H9 (cell line): ENCODE results near the gene LBX2. TPM values are rescaled to one million over a fixed set of nuclear protein-coding genes. Genes with fewer than 3 reads are reported as not detected.

Experiments
- DNase-seq: peaks from one replicate; pipeline ENCODE4 v3.0.0-alpha.2; 2017
- H2AFZ ChIP-seq: one replicate; pipeline ENCODE4 v1.6.1; 2013; ENCODE audit warnings: mild to moderate bottlenecking, low read length, control low read depth, moderate library complexity
- H2AK5ac ChIP-seq: 2 replicates; pipeline ENCODE4 v1.6.1; 2013; ENCODE audit warnings: low read length, control low read depth, mixed read lengths; ENCODE audit not compliant: insufficient read length
- H2BK120ac ChIP-seq: one replicate; pipeline ENCODE4 v1.6.1; 2013; ENCODE audit warnings: low read depth, mild to moderate bottlenecking, low read length, control low read depth, inconsistent platforms; ENCODE audit not compliant: poor library complexity, severe bottlenecking
- H2BK12ac ChIP-seq: 2 replicates; pipeline ENCODE4 v1.6.1; 2013; ENCODE audit warnings: low read length, control low read depth, mixed read lengths, low read depth; ENCODE audit not compliant: insufficient read length
- H2BK15ac ChIP-seq: 2 replicates; pipeline ENCODE4 v1.6.1; 2013; ENCODE audit warnings: low read depth, low read length, control low read depth
- H2BK20ac ChIP-seq: one replicate; pipeline ENCODE4 v1.6.1; 2013; ENCODE audit warnings: low read depth, mild to moderate bottlenecking, low read length, control low read depth, inconsistent platforms; ENCODE audit not compliant: poor library complexity, severe bottlenecking
- H2BK5ac ChIP-seq: 2 replicates; pipeline ENCODE4 v1.6.1; 2013; ENCODE audit warnings: low read length, control low read depth, mixed read lengths; ENCODE audit not compliant: insufficient read length
- H3K14ac ChIP-seq: 2 replicates; pipeline ENCODE4 v1.6.1; 2013; ENCODE audit warnings: low read length, control low read depth; ENCODE audit not compliant: insufficient read depth
- H3K18ac ChIP-seq: 2 replicates; pipeline ENCODE4 v1.6.1; 2013; ENCODE audit warnings: low read depth, mild to moderate bottlenecking, mixed read lengths, low read length, control low read depth; ENCODE audit not compliant: insufficient read length
- H3K23ac ChIP-seq: 2 replicates; pipeline ENCODE4 v1.6.1; 2013; ENCODE audit warnings: low read length, control low read depth, mixed read lengths, low read depth; ENCODE audit not compliant: insufficient read length
- H3K23me2 ChIP-seq: 2 replicates; pipeline ENCODE4 v1.6.1; 2013; ENCODE audit warnings: low read depth, mild to moderate bottlenecking, mixed read lengths, low read length, control low read depth; ENCODE audit not compliant: insufficient read length, poor library complexity, severe bottlenecking
- H3K27ac ChIP-seq: 2 replicates; pipeline ENCODE4 v1.5.1; 2013; ENCODE audit warnings: low read length, control low read depth, mixed read lengths, low read depth; ENCODE audit not compliant: insufficient read length
- H3K27me3 ChIP-seq: 2 replicates; pipeline ENCODE4 v1.6.1; 2013; ENCODE audit warnings: low read length, control low read depth, inconsistent platforms; ENCODE audit not compliant: insufficient read depth
- H3K4ac ChIP-seq: 2 replicates; pipeline ENCODE4 v1.6.1; 2013; ENCODE audit warnings: low read depth, mild to moderate bottlenecking, control low read depth, inconsistent platforms, low read length, moderate library complexity
- H3K4me1 ChIP-seq: 2 replicates; pipeline ENCODE4 v1.6.1; 2013; ENCODE audit warnings: low read length, control low read depth, inconsistent platforms; ENCODE audit not compliant: insufficient read depth
- H3K4me2 ChIP-seq: 2 replicates; pipeline ENCODE4 v1.6.1; 2013; ENCODE audit warnings: low read length, control low read depth, mixed read lengths; ENCODE audit not compliant: insufficient read length, insufficient read depth
- H3K56ac ChIP-seq: 2 replicates; pipeline ENCODE4 v1.6.1; 2013; ENCODE audit warnings: low read depth, mild to moderate bottlenecking, mixed read lengths, low read length, control low read depth; ENCODE audit not compliant: insufficient read length
- H3K79me1 ChIP-seq: 2 replicates; pipeline ENCODE4 v1.6.1; 2013; ENCODE audit warnings: low read depth, mild to moderate bottlenecking, moderate library complexity, low read length, control low read depth, inconsistent platforms; ENCODE audit not compliant: insufficient read depth, poor library complexity, severe bottlenecking
- H3K79me2 ChIP-seq: 2 replicates; pipeline ENCODE4 v1.6.1; 2013; ENCODE audit warnings: low read length, control low read depth, inconsistent platforms; ENCODE audit not compliant: insufficient read depth
- H3K9ac ChIP-seq: 2 replicates; pipeline ENCODE4 v1.6.1; 2013; ENCODE audit warnings: low read length, control low read depth, mixed read lengths; ENCODE audit not compliant: insufficient read length; ENCODE audit errors: extremely low read depth
- H3K9me3 ChIP-seq: one replicate; pipeline ENCODE4 v1.6.1; 2013; ENCODE audit warnings: low read depth, low read length, inconsistent platforms; ENCODE audit not compliant: control insufficient read depth
- H3T11ph ChIP-seq: one replicate; pipeline ENCODE4 v1.6.1; 2013; ENCODE audit warnings: mild to moderate bottlenecking, low read length, control low read depth, inconsistent platforms
- H4K20me1 ChIP-seq: one replicate; pipeline ENCODE4 v1.6.1; 2013; ENCODE audit not compliant: control insufficient read depth, insufficient read length, insufficient read depth
- H4K5ac ChIP-seq: 2 replicates; pipeline ENCODE4 v1.6.1; 2013; ENCODE audit warnings: low read depth, mild to moderate bottlenecking, mixed read lengths, low read length, control low read depth; ENCODE audit not compliant: insufficient read length
- H4K8ac ChIP-seq: replicated peaks from 2 replicates; pipeline ENCODE4 v1.6.1; 2013; ENCODE audit warnings: low read length, control low read depth, mixed read lengths, low read depth; ENCODE audit not compliant: insufficient read length
- H4K91ac ChIP-seq: 2 replicates; pipeline ENCODE4 v1.6.1; 2013; ENCODE audit warnings: low read depth, mild to moderate bottlenecking, moderate library complexity, mixed read lengths, low read length, control low read depth; ENCODE audit not compliant: insufficient read length
- H3K27ac Mint-ChIP-seq, 3 experiments: 2 replicates in 2 of 3; 3 replicates in 1 of 3; pipeline ENCODE4 v1.8.0; 2020 to 2021; ENCODE audit warnings: mixed read lengths in 3 of 3, mild to moderate bottlenecking in 1 of 3, moderate library complexity in 1 of 3
- H3K27me3 Mint-ChIP-seq: 2 replicates; pipeline ENCODE4 v1.8.0; 2021; ENCODE audit warnings: low read depth, mild to moderate bottlenecking, moderate library complexity, mixed read lengths
- H3K36me3 Mint-ChIP-seq, 3 experiments: 2 replicates in 2 of 3; 3 replicates in 1 of 3; pipeline ENCODE4 v1.8.0; 2020 to 2021; ENCODE audit warnings: low read depth in 3 of 3, mixed read lengths in 3 of 3; ENCODE audit not compliant: insufficient read depth in 1 of 3
- H3K4me1 Mint-ChIP-seq, 2 experiments: 2 replicates each; pipeline ENCODE4 v1.8.0; 2020; ENCODE audit warnings: mixed read lengths in 2 of 2
- H3K4me3 Mint-ChIP-seq, 2 experiments: 2 replicates in 1 of 2; 3 replicates in 1 of 2; pipeline ENCODE4 v1.8.0; 2020 to 2021; ENCODE audit warnings: mild to moderate bottlenecking in 2 of 2, mixed read lengths in 2 of 2, moderate library complexity in 1 of 2
- H3K9me3 Mint-ChIP-seq, 2 experiments: 2 replicates in 1 of 2; 3 replicates in 1 of 2; pipeline ENCODE4 v1.8.0; 2020; ENCODE audit warnings: mild to moderate bottlenecking in 2 of 2, mixed read lengths in 2 of 2, moderate library complexity in 1 of 2
- WGBS: extraction: QIAGEN DNeasy Blood & Tissue Kit; methylation state at CpG from one replicate; pipeline ENCODE4 v1.1.7; 2013; ENCODE audit warnings: missing lambda C conversion rate, low lambda C conversion rate, mixed read lengths; ENCODE audit not compliant: insufficient read length; ENCODE audit errors: extremely low coverage; 5-methylcytosine and 5-hydroxymethylcytosine counted together
- total RNA-seq: library from RNA; stranded (reverse); gene quantifications from 2 replicates; pipeline ENCODE4 v1.2.1, GENCODE V29; 2021
- TF ChIP-seq, protein P1 (sequence below): fragments of 200-600 bp; sonication (generic); conservative IDR thresholded peaks from 3 replicates; pipeline ENCODE4 v1.8.0; 2021; ENCODE audit warnings: antibody characterized with exemption, mild to moderate bottlenecking

LBX2 gene
- total RNA-seq, 1 experiment from 2014 or later: 1.1 TPM

- peaks cover 2% of the 10 kb centered on the region; the same call in 1 of the 2 replicates for H3K27me3 Mint-ChIP-seq
Measured at GRCh38 chr2:74534411-74534810, 35.0 kb upstream of the LBX2 start.

More at GRCh38 chr2:74534411-74534810, 35.0 kb upstream of the LBX2 start:
- no peak overlapping the region for H3T11ph ChIP-seq
- H4K20me1 ChIP-seq: no peaks in the 10 kb centered on the region
- H3K79me2 ChIP-seq: no peaks in the 10 kb centered on the region
- no peak overlapping the region for H2BK15ac ChIP-seq
- no peak overlapping the region for H4K91ac ChIP-seq
- Mint-ChIP-seq H3K9me3 (no peaks in the 10 kb centered on the region), H3K27ac (no peak overlapping the region), H3K4me1 (peaks cover 12 to 14% of the 10 kb centered on the region in 2 experiments), H3K36me3 (peaks cover 0 to 34% (median 24%) of the 10 kb centered on the region in 3 experiments; a peak in 6 of 7 replicates), H3K4me3 (no peak overlapping the region)
- no peak overlapping the region for H3K27ac ChIP-seq
- H3K9me3 ChIP-seq: no peaks in the 10 kb centered on the region
- peaks cover 9% of the 10 kb centered on the region for H3K23me2 ChIP-seq
- no peak overlapping the region for H3K4me2 ChIP-seq
- no CpG with 5 or more reads among the region's 12 CpGs for WGBS
- no peak overlapping the region for H3K9ac ChIP-seq
- no peak overlapping the region for H3K23ac ChIP-seq
- no peaks in the 10 kb centered on the region for H3K27me3 ChIP-seq
- H2AK5ac ChIP-seq: no peak overlapping the region
- H3K4ac ChIP-seq: no peak overlapping the region
- no peak overlapping the region for H4K8ac ChIP-seq
- no peaks in the 10 kb centered on the region for H3K4me1 ChIP-seq
- H3K14ac ChIP-seq: no peak overlapping the region
- no peak overlapping the region for H3K18ac ChIP-seq
- TF ChIP-seq, protein P1, sequence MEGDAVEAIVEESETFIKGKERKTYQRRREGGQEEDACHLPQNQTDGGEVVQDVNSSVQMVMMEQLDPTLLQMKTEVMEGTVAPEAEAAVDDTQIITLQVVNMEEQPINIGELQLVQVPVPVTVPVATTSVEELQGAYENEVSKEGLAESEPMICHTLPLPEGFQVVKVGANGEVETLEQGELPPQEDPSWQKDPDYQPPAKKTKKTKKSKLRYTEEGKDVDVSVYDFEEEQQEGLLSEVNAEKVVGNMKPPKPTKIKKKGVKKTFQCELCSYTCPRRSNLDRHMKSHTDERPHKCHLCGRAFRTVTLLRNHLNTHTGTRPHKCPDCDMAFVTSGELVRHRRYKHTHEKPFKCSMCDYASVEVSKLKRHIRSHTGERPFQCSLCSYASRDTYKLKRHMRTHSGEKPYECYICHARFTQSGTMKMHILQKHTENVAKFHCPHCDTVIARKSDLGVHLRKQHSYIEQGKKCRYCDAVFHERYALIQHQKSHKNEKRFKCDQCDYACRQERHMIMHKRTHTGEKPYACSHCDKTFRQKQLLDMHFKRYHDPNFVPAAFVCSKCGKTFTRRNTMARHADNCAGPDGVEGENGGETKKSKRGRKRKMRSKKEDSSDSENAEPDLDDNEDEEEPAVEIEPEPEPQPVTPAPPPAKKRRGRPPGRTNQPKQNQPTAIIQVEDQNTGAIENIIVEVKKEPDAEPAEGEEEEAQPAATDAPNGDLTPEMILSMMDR: no peak
- H3K79me1 ChIP-seq: no peaks in the 10 kb centered on the region
- H2BK120ac ChIP-seq: no peak overlapping the region
- no peak for DNase-seq
- no peak overlapping the region for H2BK5ac ChIP-seq
- H3K56ac ChIP-seq: no peak overlapping the region
- H2AFZ ChIP-seq: no peak overlapping the region
- H4K5ac ChIP-seq: no peak overlapping the region
- no peak overlapping the region for H2BK20ac ChIP-seq
- no peak overlapping the region for H2BK12ac ChIP-seq
